GM21529 (cell line): ENCODE measurements around the gene PGAP6.
A peak's percentile ranks its signal among the peaks of the same experiment; 100 is the strongest.
"Not testable (repeated sequence)": the region's sequence is repeated elsewhere in the genome, so short reads cannot be mapped to it uniquely, and the experiment has no call there.

Experiments
- ATAC-seq: cut with Tn5 transposase; IDR thresholded peaks from one replicate; pipeline ENCODE4 v1.9.1; 2021; ENCODE audit not compliant: unreplicated experiment

Gene PGAP6

DNA sequence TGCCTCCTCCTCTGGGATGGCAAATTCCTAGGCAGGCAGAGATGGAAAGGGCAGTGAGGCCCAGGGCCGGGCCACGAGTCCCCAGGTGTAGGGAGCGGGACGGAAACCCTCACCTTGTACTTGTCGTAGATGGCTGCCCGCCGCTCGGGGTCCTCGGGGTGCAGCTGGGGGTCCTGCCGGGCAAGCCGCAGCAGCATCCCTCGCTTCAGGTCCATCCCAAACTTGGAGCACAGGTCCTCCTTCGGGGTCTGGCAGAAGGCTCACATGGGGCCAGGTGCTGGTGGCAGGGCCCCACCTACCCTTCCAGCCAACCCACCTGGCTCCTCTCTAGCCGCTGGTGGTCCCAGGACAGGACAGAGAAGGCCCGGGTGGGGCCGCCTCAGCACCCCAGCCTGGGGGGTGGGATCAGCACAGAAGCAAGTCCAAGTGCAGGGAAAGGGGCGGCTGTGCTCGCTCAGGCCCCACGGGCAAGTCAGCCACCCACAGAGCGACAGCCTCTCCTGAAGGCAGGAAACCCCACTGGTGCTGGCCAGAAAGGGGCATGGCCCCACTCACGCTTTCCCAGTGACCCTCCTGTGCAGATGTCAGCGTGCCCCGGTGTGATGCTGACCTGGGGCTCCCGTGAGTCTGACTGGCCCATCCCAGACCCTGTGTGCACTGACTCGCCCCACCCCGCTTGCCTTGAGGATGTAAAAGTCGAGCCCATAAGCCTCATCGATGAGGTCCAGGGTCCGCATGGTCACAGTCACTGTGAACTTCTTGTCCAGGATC lies 13.2 kb downstream of the PGAP6 start:
- ATAC-seq = no peak

DNA sequence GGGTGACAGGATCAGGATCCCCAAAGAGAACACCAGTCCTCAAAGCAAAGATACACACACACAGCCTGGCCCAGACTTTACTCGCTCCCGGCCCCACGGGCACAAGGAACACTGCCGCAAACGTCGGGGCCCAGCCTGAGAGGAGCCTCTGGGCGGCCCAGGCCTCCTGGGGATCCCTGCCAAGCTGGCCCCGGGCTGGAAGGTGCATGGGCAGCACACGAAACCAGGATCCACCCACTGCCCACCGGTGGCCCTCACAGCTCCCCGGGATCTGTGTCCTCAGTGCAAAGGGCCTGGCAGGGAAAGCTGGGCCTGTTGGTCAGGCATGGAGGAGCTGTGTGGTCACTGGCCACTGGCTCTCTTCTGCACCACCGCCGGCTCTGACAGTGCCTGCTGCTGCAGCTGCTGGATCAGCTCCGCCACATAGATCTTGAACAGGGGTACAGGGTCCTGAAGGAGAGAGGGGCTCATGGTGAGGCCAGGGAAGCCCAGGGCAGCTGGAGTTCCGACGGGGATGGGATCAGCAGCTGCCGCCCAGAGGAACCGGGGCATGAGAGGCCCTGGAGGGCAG lies 14.4 kb downstream of the PGAP6 start:
- no peak for ATAC-seq

DNA sequence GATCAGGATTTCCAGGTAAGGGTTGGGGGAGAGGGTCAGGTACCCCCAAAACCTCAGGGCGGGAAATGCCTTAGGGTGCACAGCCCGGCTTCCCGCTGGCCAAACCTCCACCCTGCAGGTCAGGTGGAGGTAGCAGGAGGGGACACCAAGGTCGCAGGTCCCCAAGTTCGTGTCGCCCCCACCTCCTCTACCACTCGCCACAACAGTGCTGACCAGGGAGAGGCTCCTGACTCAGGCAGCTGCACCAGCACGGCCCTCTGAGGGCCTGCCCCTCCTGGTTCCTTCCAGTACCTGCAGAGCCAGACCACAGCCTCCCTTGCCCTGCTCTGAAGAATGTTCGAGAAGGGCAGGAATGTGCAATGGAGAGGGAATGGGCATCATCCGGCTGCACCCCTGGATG lies 15.3 kb downstream of the PGAP6 start:
- ATAC-seq = no peak

DNA sequence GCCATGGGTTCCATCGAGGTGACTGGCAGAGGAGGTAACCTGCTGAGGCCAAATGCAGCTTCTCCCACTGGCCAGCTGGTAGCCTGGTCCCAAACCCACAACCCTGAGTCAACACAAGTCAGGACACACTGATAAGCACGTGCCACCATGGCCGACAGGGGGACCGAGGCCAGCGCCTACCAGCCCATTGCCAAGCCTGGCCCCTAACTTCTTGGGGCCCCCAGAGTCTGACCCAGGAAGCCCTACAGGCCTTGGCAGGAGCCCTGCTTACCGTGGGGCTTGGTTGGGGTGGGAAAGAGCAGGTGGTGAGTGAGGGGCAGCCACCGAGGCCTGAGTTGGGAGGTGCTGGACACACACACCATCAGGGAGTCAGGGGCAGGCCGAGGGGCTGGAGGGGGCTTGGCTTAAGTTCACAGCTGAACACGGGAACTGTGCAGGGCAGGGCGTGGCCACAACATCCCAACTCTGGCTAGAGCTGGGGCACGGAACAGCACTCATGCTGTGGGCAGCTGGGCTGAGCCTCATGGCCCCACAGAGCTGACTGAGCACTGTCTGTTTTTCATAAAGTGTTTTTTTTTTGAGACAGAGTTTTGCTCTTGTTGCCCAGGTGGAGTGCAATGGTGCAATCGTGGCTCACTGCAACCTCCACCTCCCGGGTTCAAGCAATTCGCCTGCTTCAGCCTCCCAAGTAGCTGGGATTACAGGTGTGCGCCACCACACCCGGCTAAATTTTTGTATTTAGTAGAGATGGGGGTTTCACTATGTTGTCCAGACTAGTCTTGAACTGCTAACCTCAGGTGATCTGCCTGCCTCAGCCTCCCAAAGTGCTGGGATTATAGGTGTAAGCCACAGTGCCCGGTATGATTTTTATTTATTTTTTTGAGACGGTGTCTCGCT lies 16.9 kb downstream of the PGAP6 start:
- no peak for ATAC-seq

DNA sequence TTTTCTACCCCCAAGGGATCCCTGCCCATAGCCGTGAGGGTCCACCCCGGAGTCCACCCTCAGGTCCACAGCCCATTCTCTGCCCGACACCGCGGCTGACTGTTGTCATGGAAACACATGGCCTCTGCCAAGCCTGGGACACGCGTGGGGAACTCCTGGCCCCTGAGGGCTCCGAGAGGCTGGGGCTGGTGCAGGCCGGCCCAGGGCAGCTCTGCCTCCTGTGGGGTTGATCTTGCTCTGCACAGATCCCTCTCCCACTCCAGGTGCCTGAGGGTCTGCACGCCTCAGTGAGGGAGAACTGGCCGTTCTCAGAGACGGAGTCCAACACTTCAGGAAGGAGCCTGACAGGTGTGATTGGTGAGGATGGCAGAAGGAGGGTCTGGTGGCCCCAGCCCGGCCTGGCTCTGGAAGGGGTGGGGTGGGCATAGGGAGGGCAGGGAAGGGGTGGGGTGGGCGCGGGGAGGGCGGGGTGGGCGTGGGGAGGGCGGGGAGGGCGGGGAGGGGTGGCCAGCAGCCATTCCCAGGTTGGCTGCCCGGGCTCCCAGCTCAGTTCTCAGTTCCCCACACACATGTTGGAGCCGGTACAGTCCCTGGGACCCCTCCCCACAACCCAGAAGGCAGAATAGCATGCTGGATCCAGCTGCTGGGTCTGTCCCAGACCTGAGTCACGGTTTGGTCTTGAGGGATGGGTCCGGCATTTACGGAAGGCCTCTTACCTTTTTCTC lies 17.9 kb downstream of the PGAP6 start:
- ATAC-seq = no peak

DNA sequence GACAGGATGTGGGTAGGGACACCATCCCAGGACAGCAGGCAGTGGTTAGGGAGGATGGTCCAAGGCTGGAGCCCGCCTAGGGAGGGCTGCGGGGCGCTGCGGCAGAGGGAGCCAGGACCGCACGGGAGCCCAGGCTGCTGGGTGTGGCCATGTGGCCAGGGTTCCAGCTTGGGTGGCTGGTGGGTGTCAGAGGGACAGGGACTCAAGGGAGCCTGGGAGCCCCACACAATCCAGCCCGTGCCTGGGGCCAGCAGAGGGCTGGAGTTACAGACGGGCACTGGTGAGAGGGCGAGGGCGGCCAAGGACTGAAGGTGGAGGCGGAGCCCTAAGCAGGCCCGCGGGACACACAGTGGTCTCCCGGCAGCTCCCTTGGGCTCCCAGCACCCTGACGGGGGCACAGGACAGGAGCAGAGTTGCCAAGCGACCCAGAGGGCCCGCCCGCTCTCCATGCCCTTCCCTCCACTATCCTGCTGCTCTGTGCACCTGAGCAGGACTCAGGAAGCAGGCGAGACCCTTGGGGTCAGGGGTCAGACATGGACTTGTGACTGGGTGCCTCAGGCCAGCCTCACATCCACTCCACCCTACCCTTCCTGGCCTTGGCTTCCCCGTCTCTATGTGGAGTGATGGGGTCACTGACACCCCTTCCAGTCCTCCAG lies 18.5 kb downstream of the PGAP6 start:
- no peak for ATAC-seq

DNA sequence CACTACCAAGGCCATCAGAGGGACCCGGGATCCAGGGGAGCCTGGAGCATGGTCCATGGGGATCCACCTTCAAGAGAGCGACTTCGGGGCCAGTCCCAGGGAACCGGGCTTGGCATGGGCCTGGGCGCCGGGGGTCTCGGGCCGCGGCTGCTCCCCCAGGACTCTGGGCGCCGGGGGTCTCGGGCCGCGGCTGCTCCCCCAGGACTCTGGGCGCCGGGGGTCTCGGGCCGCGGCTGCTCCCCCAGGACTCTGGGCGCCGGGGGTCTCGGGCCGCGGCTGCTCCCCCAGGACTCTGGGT lies 19.1 kb downstream of the PGAP6 start:
- not testable (repeated sequence) for ATAC-seq

DNA sequence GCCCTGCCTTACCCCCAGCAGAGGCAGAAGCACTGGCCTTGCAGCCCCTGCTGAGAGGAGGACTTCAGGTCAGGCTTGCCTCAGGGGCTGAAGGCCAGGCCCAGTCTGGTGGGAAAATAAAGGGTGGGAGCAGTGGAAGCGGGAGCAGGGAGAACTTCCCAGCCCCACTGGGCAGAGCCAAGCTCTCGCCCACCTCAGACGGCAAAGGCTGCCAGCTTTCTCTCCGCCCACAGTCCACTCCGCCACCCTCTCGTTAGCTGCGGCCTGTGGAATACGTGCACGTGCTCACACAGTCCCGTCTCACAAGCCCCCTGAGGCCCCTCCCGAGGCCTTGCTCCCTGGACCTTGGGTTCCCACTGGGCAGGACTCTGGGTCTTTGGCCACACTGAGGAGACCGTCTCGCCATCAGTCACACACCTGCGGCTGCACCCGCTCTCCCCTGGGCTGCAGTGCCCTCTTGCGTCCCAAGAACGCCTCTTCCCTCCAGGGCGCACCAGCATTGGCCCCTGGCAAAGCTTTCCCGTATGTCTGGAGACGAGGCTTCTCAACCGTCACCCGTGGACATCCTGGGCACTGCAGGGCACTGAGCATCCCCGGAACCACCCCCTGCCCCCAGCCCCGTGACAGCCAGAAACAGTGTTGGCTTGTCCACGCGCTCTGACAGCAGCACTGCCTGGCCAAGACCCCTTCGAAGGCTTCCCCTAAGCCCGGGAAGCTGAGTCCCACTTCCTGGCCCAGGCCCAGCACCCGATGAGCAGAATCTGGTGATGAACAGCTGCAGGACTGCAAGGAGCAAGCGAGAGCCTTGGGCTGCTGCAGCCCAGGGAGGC lies 19.7 kb downstream of the PGAP6 start:
- ATAC-seq = peak; percentile 67

DNA sequence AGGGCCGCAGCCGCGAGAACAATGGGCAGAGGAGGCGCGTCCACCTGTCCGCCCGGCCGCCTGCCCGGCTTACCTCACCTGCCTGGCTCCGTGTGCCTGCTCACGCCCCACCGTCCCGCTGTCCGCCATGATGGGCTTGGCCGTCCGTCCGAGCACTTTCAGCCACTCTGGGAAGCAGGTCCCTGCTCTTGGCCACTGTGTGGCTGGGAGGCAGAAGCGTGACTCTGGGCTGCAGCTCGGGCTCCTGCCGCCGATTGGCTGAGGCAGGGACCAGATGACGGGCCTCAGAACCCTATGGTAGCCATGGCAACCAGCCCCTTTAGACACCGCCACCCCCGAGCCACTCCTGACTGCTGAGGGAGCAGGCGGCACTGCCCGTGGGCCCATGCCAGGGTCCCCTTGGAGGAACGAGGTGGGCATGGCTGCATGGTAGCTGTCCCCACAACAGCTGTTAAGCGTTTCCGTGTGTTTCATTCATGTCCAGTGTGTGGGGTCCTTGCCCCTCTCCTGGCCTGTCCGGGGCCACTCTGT lies 20.4 kb downstream of the PGAP6 start:
- ATAC-seq = no peak

DNA sequence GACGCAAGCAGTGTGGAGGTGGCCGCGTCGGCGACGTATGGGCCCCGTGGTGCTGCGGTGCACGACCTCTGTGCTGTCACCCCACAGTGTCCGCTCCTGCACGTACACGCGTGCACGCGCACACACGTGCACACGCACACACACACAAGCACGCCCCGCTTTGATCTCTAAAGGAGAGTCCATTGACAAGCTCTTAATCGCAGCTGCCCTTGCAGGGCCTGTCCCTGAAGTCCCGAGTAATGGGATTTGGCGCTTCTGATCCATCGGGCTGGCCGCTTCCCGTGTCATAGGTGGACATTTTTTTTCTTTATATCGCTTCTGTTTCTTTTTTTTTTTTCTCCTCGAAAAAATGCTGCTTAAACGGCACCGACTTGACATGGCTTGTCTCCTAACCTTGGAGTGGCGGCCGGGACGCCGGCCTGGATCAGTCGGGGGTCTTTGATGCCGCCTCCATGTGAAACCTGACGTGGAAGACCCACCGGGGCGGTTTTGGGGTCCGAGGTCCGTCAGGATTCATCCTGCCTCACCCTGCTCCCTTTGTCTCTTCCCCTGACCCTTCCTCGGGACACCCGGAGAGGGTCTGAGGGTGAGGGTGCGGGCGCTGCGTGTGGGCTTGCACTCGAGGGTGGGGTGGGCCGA lies 21.0 kb downstream of the PGAP6 start:
- no peak for ATAC-seq

DNA sequence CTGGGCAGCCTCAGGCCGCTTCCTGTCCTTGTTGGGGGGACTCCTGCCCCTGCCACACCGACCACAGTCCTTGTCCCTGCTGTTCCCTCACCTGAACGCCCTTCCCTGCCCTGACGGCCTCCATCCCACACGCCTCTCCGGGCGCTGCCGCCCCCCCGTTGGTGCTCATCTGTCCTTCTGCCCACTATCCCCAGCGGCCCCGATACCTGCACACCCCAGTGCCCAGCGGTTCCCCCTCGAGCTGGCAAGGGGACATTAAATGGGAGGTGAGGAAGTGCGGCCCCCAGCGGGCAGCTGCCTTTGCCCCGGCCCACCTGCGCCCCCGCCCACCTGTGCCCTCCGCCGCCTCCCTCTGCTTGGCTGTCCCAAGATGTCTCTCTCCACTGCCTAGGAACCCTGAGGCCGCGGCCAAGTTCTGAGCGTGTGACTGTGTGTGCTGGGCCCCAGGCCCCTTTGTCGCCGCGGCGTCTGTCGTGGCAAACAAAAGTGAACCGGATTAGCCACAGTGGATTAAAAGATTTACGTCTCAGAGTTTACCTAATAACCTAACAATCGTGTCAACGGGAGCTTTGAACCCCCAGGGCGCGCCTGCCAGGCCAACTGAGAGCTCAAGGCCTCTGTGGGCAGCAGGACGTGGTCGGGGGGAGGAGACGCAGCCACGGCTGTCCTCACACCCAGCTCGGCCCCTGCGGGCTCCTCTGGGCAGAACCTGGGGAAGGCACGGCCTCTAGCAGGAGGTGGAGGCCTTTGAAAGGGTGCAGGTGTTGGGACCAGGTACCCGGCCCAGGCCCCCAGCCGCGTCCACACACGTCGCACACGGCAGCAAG lies 21.7 kb downstream of the PGAP6 start:
- no peak for ATAC-seq

DNA sequence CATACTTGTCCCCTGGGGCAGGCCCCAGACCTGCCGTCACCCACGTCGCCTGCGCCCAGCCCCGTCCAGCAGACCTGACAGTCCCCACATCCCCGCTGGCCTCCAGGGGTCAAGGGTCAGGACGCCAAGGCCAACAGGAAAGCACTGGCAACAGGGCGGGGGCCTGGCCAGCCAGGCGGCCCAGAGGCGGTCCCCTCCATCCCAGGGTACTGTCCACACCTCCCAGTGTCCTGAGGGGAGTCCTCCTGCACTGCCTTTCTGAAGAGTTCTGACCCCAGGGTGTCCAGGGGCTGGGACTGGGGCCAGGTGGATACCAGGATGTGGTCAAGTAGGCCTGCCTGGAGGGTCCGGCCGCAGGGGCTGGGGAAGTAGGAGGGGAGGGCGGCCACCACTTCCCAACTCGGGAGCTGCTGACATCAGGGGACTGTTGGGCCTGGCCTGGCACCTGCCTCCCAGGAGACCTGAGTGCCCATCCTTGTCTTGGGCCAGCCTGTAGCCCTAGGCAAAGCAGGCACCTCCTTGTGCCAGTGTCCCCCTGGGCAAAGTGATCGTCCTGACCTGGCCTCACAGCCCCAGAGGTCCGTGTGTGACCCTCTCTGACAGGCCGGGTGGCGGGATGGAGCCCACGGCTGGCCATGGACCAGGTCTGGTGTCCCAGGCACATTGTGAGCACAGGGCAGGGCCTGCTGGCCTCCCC lies 22.6 kb downstream of the PGAP6 start:
- ATAC-seq = no peak

DNA sequence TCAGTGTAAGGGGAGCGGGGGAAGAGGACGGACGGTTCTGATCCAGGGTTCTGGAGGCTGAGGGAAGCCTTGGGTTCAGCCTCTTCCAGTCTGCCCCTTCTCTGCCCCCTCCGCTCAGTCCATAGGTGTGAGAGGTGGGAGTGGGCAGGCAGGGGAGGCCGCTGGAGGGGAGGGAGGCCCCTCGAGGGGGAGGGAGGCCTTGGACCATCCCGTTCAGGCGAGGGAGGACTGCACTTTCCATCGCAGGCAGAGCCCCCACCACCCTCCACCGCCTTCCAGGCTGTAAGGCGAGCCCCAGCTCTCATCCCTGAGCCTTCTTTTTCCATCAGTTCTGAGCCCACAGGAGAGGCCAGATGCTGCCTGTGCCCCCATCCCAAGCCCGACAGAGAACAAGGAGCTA lies 25.0 kb downstream of the PGAP6 start:
- no peak for ATAC-seq

DNA sequence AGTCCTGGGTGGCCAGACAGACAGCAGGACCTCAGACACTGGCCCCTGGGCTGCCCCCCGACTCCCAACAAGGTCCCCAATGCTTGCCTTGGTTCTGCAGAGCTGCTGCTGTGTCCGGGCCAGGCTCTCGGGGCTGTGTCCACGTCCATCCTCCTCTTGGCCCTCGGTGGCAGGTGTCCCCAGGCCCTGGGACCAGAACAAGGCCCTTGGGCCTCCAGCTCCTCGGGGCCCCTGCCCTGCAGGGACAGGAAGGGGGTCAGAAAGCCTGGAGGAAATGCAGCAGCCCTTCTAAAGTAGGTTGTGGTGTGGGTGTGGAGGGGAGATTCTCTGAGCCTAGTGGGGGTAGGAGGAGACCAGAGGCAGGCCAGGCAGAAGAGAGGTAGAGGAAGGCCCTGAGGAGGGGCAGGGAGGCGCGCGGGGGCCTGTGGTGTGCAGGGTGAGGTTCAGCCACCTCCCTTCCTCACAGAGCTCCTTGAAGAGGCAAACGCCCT lies 26.8 kb downstream of the PGAP6 start:
- ATAC-seq = no peak

DNA sequence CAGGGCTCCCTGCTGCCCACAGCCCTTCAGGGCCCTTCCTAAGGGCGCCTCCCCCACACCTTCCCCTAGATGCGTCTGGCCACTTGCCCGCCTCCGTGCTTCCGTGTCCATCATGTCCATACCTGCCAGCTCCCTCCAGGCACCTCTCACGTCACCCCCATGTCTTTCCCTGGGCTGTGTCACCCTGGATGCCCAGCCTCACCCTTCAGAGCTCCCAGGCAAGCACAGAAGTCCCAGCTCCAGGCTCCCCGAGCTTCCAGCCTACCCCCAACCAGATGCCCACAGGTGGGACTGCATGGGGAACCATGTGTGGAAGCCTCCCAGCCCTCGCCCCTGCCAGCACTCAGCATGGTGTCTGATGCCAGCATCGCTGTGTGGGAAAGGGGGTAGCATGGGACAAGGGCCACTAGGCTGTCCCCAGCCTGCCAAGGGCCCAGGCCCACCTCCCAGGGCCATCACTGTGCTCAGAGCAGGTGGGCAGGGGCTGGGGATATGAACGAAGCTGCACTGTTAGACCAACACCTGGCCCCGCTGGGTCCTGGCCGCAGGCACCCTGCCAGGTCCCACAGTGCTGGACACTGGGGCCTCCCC lies 27.4 kb downstream of the PGAP6 start:
- no peak for ATAC-seq

DNA sequence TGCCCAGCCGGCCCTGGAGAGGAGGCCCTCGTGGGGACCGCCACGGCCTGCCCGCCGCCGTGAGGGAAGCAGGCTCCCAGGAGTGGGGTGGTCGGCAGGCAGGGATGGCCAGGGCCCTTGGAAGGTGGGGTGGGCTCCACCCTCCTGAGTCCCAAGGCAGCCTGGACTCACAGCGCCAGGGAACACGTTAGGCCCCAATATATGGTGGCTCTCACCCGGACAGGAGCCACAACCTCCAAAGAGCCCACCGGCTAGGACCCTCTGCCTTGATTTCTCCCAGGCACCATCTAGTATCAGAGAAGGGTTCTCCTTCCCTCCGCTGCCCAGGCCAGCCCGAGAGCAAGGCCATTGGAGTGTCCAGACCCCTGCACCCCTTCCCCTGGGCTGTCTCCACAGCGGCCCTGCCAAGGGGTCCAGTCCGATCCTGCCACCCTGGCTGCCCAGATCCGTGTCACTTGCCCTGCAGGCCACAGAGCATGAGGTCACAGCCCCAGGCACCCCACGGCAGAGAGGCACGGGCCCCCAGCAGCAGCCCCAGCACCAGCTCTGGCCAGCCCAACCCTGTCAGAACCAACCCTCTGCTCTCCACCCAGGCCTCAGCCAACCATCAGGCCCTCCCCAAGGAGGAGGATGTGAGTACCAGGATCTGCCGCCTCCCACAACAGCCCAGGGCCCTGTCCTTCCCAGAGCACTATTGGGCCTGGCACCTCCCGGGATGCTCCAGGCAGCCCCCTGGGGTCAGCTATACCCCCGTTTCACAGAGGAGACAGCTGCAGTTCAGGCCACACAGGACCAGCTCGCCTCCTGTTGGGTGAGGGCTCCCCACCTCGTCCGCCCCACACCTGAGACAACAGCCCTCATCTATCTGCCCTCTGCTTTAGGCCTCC lies 28.1 kb downstream of the PGAP6 start:
- ATAC-seq = no peak
